ENCODE data around the gene SLC39A12. TPM values are rescaled to one million over a fixed set of nuclear protein-coding genes. Genes with fewer than 3 reads are reported as not detected.

Gene SLC39A12
- total RNA-seq, 3 donors from 2014 or later: under 0.01 to 0.88 (median 0.16) TPM

- DNase-seq (ENCODE audit: low spot score in 2 of 2): no peak
- H3K36me3 ChIP-seq: no peaks in the 10 kb centered on the region
- no peaks in the 10 kb centered on the region for H3K4me1 ChIP-seq
- TF ChIP-seq CTCF (IDR thresholded peaks at IDR 0.05) (no peak), POLR2AphosphoS5 (IDR thresholded peaks at IDR 0.05) (no peak), POLR2A (IDR thresholded peaks at IDR 0.05) (no peak)
- intact Hi-C loops (cut with DNase I; ENCODE audit: low total_unique reads): no loop called here
- no peaks in the 10 kb centered on the region for H3K9me3 ChIP-seq
- H3K27me3 ChIP-seq: no peaks in the 10 kb centered on the region
- no peak overlapping the region for H3K27ac ChIP-seq
- no peak overlapping the region for H3K4me3 ChIP-seq
Observed at GRCh38 chr10:18066947-18067346, 115.2 kb downstream of the SLC39A12 start.

GRCh38 chr10:18068401-18068800 is 116.7 kb downstream of the SLC39A12 start:
- no peaks in the 10 kb centered on the region for H3K4me1 ChIP-seq
- H3K9me3 ChIP-seq: no peaks in the 10 kb centered on the region
- no peaks in the 10 kb centered on the region for H3K27me3 ChIP-seq
- no peak overlapping the region for H3K4me3 ChIP-seq
- DNase-seq (ENCODE audit: low spot score in 2 of 2): no peak
- intact Hi-C loops (cut with DNase I; ENCODE audit: low total_unique reads): no loop called here
- TF ChIP-seq POLR2AphosphoS5 (IDR thresholded peaks at IDR 0.05): no peak
- no peak for TF ChIP-seq CTCF (IDR thresholded peaks at IDR 0.05)
- no peak for TF ChIP-seq POLR2A (IDR thresholded peaks at IDR 0.05)
- no peaks in the 10 kb centered on the region for H3K36me3 ChIP-seq
- H3K27ac ChIP-seq: no peak overlapping the region

GRCh38 chr10:18071591-18071990 is 119.9 kb downstream of the SLC39A12 start:
- Histone ChIP-seq H3K4me3 (no peak overlapping the region), H3K27ac (no peak overlapping the region), H3K27me3 (no peaks in the 10 kb centered on the region), H3K9me3 (no peaks in the 10 kb centered on the region), H3K4me1 (no peaks in the 10 kb centered on the region), H3K36me3 (no peaks in the 10 kb centered on the region)
- no peak for DNase-seq (ENCODE audit: low spot score in 2 of 2)
- intact Hi-C loops (cut with DNase I; ENCODE audit: low total_unique reads): no loop called here
- no peak for TF ChIP-seq POLR2AphosphoS5 (IDR thresholded peaks at IDR 0.05)
- TF ChIP-seq POLR2A (IDR thresholded peaks at IDR 0.05): no peak
- no peak for TF ChIP-seq CTCF (IDR thresholded peaks at IDR 0.05)

GRCh38 chr10:18073314-18073713 is 121.6 kb downstream of the SLC39A12 start:
- Histone ChIP-seq H3K27me3 (no peaks in the 10 kb centered on the region), H3K4me3 (no peak overlapping the region), H3K9me3 (no peaks in the 10 kb centered on the region), H3K27ac (no peak overlapping the region), H3K36me3 (no peaks in the 10 kb centered on the region), H3K4me1 (no peaks in the 10 kb centered on the region)
- DNase-seq (ENCODE audit: low spot score in 2 of 2): no peak
- intact Hi-C loops (cut with DNase I; ENCODE audit: low total_unique reads): no loop called here
- TF ChIP-seq CTCF (IDR thresholded peaks at IDR 0.05): no peak
- TF ChIP-seq POLR2AphosphoS5 (IDR thresholded peaks at IDR 0.05): no peak
- no peak for TF ChIP-seq POLR2A (IDR thresholded peaks at IDR 0.05)

- H3K9me3 ChIP-seq: no peaks in the 10 kb centered on the region
- H3K4me1 ChIP-seq: no peaks in the 10 kb centered on the region
- H3K27ac ChIP-seq: no peak overlapping the region
- intact Hi-C loops (cut with DNase I; ENCODE audit: low total_unique reads): no loop called here
- H3K36me3 ChIP-seq: no peaks in the 10 kb centered on the region
- no peak for TF ChIP-seq POLR2A (IDR thresholded peaks at IDR 0.05)
- no peak for TF ChIP-seq CTCF (IDR thresholded peaks at IDR 0.05)
- no peak for TF ChIP-seq POLR2AphosphoS5 (IDR thresholded peaks at IDR 0.05)
- no peaks in the 10 kb centered on the region for H3K27me3 ChIP-seq
- H3K4me3 ChIP-seq: no peak overlapping the region
- no peak for DNase-seq (ENCODE audit: low spot score in 2 of 2)
Observed at GRCh38 chr10:18075881-18076280, 124.2 kb downstream of the SLC39A12 start.

All from breast epithelium (tissue), 4 donors.